ENCODE data around the gene GRIN2A.

Gene GRIN2A

DNA sequence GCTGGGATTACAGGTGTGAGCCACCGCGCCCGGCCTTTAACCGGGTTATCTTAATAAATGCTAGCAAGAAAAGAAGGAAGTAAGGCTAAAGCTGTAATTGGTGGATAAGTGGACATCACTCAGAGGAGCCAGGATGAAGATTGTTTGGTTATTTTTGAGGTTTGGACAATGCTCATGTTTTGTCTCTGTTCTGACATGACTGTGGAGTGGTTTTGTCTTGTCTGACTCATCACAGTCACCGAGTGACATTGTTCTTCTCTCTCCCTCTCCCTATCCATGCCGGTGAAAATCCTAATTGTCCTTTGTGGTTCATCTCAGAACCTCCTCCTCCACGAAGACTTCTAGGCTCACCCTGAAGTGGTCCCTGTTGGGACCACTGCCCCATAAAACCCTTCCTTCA is 23.5 kb upstream of the GRIN2A start:
- Mint-ChIP-seq H3K27ac (no peak overlapping the region), H3K9me3 (no peaks in the 10 kb centered on the region), H3K4me3 (no peak overlapping the region), H3K36me3 (ENCODE audit: low read depth) (no peaks in the 10 kb centered on the region), H3K4me1 (ENCODE audit: low read depth) (no peaks in the 10 kb centered on the region), H3K27me3 (ENCODE audit: low read depth) (no peaks in the 10 kb centered on the region)

DNA sequence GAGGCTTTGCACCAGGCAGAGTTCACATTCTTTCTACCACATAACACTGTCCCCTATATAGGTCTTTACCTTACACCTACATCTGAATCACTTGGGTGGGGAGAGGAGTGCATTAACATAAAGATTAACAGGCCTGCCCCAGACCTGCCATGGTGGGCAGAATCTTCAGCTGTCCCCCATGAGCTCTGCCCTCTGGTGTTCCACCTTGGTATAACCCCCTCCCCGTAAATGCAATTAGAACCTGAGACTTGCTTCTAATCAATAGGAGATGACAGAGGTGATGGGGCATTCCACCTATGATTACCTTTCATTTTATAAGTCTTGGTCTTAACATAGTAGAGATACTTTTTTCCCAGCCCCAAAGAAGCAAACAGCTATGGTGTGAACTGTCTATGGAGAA is 20.4 kb upstream of the GRIN2A start:
- Mint-ChIP-seq H3K4me3 (no peak overlapping the region), H3K9me3 (no peaks in the 10 kb centered on the region), H3K27ac (no peak overlapping the region), H3K36me3 (ENCODE audit: low read depth) (no peaks in the 10 kb centered on the region), H3K27me3 (ENCODE audit: low read depth) (no peaks in the 10 kb centered on the region), H3K4me1 (ENCODE audit: low read depth) (no peaks in the 10 kb centered on the region)

DNA sequence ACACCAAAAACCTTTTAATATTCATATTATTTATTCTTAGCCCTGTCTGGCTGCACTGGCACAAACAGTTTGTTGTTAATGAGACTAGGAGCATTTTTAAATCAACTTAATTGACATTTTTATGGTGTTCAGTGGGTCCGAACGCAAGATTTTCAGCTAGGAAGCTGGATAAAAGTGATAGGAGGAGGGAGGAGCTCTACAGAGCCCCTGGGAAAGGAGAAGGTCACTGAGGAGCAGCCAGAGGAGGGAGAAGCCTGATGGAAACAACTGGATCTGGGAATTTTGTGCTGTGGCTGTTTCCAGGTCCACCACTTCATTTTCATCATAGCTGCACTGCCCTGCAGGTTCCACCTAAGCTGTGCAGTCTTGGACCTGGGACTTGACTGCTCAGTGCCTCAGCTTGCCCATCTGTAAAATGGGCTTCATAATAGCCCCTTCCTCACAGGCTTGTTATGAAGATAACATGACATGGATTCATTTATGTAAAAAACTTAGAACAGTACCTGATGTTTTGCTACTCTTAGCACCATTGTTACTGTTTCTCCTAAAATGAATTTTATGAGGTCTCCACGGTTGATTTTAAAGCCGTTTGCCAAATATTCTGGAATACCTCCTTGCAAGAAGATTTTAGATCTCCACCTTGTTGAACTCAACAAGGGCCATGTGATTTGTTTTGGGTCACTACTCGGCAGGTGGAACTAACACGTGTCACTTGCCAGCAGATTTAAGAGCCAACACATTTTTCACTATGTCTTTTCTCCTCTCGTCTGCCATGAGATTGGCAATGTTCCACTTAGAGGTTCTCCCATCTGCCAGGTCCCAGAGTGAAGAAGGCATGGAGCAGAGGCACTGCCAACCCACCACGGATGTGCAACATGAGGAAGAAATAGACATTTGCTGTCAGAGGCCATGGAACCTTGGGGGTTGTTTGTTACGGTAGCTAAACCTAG is 18.7 kb upstream of the GRIN2A start:
- Mint-ChIP-seq H3K27ac (no peak overlapping the region), H3K27me3 (ENCODE audit: low read depth) (no peaks in the 10 kb centered on the region), H3K4me1 (ENCODE audit: low read depth) (no peaks in the 10 kb centered on the region), H3K4me3 (no peak overlapping the region), H3K9me3 (no peaks in the 10 kb centered on the region), H3K36me3 (ENCODE audit: low read depth) (no peaks in the 10 kb centered on the region)

DNA sequence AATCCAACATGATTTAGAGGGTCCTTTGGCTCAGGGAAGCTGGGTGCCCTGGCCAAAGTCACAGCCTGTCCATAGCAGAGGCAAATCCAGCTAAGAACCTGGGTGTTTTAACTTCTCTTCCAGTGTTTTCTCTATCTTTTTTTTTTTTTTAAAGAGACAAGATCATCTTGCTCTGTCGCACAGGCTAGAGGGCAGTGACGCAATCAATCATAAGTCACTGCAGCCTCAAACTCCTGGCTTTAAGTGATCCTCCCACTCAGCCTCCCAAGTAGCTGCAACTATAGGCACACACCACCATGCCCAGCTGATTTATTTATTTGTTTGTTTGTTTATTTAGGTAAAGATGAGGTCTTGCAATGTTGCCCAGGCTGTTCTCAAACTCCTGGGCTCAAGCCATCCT is 14.8 kb upstream of the GRIN2A start:
- no peaks in the 10 kb centered on the region for H3K27me3 Mint-ChIP-seq (ENCODE audit: low read depth)
- H3K27ac Mint-ChIP-seq: no peak overlapping the region
- H3K4me1 Mint-ChIP-seq (ENCODE audit: low read depth): no peaks in the 10 kb centered on the region
- no peak overlapping the region for H3K4me3 Mint-ChIP-seq
- H3K36me3 Mint-ChIP-seq (ENCODE audit: low read depth): no peaks in the 10 kb centered on the region
- no peaks in the 10 kb centered on the region for H3K9me3 Mint-ChIP-seq

DNA sequence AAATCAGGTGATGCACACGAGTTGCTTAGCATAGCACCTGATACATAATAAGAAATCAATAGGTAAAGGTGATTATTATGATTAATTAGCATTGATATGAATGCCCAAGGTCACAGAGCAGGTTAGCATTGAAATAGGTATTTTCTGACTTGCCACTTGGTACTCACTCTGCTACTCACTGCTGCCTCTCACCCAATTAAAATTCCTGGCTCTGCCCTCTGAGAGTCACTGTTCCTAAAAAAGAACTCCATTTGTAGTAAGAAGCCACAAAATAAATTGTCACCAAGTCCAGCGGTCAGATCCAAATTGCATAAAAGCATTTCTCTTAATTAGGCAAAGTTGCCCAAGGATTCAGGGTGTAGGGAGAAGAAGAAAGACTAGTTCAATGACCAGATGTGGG is 8.9 kb upstream of the GRIN2A start:
- H3K4me3 Mint-ChIP-seq: no peak overlapping the region
- H3K4me1 Mint-ChIP-seq (ENCODE audit: low read depth): no peaks in the 10 kb centered on the region
- H3K36me3 Mint-ChIP-seq (ENCODE audit: low read depth): no peaks in the 10 kb centered on the region
- no peaks in the 10 kb centered on the region for H3K9me3 Mint-ChIP-seq
- no peaks in the 10 kb centered on the region for H3K27me3 Mint-ChIP-seq (ENCODE audit: low read depth)
- no peak overlapping the region for H3K27ac Mint-ChIP-seq

DNA sequence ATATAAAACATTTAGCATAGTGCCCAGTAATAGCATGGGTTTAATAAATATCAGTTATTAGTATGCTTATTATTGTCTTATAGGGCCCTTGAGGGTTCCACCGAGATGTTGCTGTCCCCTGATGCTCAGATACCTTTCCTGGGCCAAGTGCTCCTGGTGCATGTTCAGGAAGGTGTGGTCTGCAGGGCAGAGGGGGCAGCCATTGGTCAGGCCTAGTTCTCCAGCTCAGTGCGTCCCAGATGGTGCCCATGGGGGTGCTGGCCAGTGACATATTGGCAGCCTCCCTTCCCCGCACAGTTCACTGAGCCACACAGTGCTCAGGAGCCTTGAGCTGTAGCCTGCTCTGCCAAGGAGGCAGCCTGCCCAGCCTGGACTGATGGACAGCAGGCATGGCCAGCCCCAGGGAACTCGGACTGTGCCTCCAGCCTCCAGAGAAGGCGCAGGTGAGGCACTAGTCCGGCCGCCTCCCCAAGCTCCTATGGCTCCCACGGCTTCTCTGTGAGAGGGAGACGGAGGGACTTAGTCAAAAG is 7.7 kb upstream of the GRIN2A start:
- H3K27me3 Mint-ChIP-seq (ENCODE audit: low read depth): peaks cover 6% of the 10 kb centered on the region
- H3K4me1 Mint-ChIP-seq (ENCODE audit: low read depth): no peaks in the 10 kb centered on the region
- no peaks in the 10 kb centered on the region for H3K9me3 Mint-ChIP-seq
- H3K4me3 Mint-ChIP-seq: no peak overlapping the region
- H3K36me3 Mint-ChIP-seq (ENCODE audit: low read depth): no peaks in the 10 kb centered on the region
- no peak overlapping the region for H3K27ac Mint-ChIP-seq

DNA sequence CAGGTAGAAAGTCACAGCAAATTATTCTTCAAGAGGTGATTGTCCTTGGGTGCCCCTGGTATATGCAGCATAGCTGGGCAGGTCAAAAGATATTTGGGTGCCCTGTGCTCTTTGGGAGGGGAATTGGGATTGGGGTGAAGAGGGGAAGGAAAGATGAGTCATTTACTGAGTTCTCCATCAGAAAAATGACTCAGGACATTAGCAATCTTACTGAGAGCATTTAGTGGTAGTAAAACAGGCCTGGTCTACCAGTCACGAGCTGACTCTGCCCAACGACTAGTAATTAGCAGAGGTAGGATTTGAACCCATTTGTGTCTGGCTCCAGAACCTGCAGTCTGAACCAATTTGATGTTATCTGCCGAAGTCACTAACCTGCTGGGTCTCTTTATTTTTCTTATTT is 6.0 kb upstream of the GRIN2A start:
- no peaks in the 10 kb centered on the region for H3K4me1 Mint-ChIP-seq (ENCODE audit: low read depth)
- peaks cover 22% of the 10 kb centered on the region for H3K27me3 Mint-ChIP-seq (ENCODE audit: low read depth)
- H3K9me3 Mint-ChIP-seq: no peaks in the 10 kb centered on the region
- H3K27ac Mint-ChIP-seq: no peak overlapping the region
- H3K36me3 Mint-ChIP-seq (ENCODE audit: low read depth): no peaks in the 10 kb centered on the region
- H3K4me3 Mint-ChIP-seq: no peak overlapping the region

DNA sequence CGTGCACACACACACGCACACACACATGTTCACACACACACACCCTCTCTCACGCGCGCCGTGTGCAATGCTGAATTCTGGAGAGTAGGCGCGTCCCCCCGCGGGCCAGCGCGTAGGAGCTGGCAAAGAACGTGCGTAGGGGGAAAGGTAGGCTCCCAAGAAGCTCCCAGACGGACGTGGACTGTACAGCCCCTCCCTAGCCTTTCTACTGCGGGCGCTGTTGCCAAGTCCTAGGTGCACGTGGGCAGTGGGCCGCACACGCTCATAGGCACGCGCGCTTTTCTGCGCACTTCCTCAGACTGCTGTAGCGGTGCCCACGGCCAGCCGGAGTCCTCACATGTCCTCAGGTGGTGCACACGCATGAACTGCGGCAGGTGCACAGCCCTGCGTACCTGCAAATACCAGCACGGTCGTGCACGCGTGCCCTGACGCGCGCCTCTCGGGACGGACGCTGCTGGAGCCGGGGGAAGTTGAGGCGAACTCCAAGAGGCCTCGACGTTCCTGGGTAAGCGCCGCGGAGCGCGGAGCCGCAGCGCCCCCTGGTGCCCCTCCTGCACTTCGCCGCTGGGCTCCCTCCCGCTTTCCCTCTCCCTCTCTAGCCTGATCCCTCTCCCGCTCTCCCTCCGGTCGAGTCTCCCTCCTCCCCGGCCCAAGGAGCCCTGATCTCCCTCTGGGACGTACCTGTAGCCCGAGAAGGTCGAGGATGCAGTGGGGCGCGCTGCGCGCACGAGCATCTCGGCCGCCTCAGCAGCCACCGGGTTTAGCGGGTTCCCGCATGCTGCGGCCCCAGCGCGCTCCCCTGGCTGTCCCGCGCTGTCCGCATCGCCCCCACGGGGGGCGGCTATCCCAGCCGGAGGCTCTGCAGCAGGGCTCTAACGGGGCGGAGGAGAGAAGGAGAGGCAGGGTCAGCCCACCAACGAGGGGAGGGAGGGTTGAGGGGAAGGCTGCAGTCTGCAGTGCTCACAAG is 749 bp downstream of the GRIN2A start:
- no peaks in the 10 kb centered on the region for H3K36me3 Mint-ChIP-seq (ENCODE audit: low read depth)
- peaks cover 45% of the 10 kb centered on the region for H3K27me3 Mint-ChIP-seq (ENCODE audit: low read depth)
- no peak overlapping the region for H3K27ac Mint-ChIP-seq
- H3K4me1 Mint-ChIP-seq (ENCODE audit: low read depth): no peaks in the 10 kb centered on the region
- H3K9me3 Mint-ChIP-seq: no peaks in the 10 kb centered on the region
- H3K4me3 Mint-ChIP-seq: no peak overlapping the region

DNA sequence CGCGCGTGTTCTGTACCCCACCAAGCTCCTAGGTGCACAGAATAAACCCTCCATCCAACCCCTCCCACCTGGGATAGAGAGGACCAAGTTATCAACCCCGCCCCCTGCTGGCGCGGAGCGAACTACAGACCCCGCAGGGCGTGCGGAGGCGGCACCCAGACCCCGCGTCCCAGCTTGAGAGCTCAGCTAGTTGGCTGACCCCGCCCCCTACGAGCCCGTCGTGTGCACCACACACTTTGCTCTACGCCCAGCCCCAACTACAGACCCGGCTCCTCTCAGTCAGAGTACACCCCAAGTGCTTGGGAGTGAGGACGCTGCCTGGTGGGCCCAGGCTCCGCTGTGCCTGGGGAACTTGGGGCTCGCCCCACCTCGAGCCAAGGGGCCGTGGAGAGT is 1.5 kb downstream of the GRIN2A start:
- H3K4me1 Mint-ChIP-seq (ENCODE audit: low read depth): no peaks in the 10 kb centered on the region
- no peak overlapping the region for H3K4me3 Mint-ChIP-seq
- no peaks in the 10 kb centered on the region for H3K9me3 Mint-ChIP-seq
- H3K36me3 Mint-ChIP-seq (ENCODE audit: low read depth): no peaks in the 10 kb centered on the region
- peaks cover 45% of the 10 kb centered on the region for H3K27me3 Mint-ChIP-seq (ENCODE audit: low read depth)
- H3K27ac Mint-ChIP-seq: no peak overlapping the region

DNA sequence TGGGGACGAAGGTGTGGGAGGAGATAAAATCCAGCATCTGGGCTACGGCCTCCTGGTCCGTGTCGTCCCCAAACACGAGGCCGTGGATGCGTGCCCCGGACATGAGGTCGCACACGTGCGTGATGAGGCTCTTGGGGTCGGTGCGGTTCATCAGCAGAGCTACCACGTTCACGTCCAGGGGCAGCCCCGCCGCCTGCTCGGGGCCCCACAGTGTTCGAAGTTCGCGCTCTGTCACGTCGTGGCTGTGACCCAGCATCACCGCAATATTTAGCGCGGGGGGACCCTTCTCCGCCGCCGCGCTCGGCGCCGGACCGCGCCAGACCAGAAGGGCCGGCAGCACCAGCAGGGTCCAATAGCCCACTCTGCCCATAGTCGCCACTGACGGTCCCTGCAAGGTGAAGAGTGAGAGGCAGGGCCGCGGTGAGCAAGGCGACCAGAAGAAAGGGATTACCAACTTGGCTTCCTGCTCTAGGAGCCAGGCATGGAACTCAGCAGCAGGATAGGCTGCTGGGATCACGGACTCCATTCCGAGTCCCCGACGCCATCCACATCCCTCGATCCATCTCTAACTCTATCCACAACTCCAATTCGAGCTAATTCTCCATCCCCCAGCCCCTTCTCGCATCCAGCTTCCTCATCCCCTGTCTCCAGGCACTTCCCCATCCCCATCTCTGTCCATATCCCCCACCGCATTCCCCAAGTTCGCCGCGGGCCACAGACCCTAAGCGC is 2.0 kb downstream of the GRIN2A start:
- H3K36me3 Mint-ChIP-seq (ENCODE audit: low read depth): no peaks in the 10 kb centered on the region
- no peak overlapping the region for H3K4me3 Mint-ChIP-seq
- no peak overlapping the region for H3K27ac Mint-ChIP-seq
- H3K9me3 Mint-ChIP-seq: no peaks in the 10 kb centered on the region
- H3K27me3 Mint-ChIP-seq (ENCODE audit: low read depth): peaks cover 41% of the 10 kb centered on the region
- H3K4me1 Mint-ChIP-seq (ENCODE audit: low read depth): no peaks in the 10 kb centered on the region

DNA sequence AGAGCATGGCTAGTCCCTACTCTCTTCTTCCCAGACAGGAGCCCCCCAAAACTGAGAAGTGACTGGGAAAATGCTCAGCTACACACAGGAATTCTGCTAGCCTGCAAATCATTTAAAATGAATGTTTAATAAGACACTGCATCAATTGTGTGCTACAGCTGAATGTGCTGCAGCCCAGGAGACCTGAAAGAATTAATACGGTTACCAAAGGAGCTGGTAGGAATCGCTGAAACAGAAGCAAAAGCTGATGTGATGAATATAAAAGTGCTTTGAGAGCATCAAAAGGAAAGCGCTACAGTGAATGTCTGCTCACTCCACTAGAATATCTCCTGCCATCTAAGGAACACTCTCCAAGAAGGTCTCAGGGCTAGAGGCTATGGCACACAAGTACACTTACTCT is 3.7 kb downstream of the GRIN2A start:
- Mint-ChIP-seq H3K9me3 (no peaks in the 10 kb centered on the region), H3K4me1 (ENCODE audit: low read depth) (no peaks in the 10 kb centered on the region), H3K27me3 (ENCODE audit: low read depth) (peaks cover 26% of the 10 kb centered on the region), H3K36me3 (ENCODE audit: low read depth) (no peaks in the 10 kb centered on the region), H3K27ac (no peak overlapping the region), H3K4me3 (no peak overlapping the region)

DNA sequence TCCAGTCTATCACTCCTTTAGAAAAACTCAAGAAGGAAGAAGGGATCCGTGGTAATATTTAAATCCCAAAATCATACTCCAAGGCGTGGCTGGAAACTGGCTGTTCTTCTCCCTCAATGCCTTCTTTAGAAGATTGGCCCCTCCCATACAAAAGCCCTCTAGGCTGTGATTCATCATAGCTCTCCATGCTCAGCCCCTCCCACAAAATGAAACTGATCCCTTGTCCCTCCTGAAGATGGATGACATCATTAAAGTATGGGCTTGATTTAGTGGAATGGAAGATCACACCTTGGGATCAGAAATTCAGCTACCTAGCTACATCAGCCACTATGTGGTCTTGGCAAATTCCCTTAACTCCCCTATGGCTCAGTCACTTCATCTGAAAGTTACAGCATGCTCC is 4.1 kb downstream of the GRIN2A start:
- no peak overlapping the region for H3K27ac Mint-ChIP-seq
- H3K27me3 Mint-ChIP-seq (ENCODE audit: low read depth): peaks cover 21% of the 10 kb centered on the region
- H3K9me3 Mint-ChIP-seq: no peaks in the 10 kb centered on the region
- no peaks in the 10 kb centered on the region for H3K4me1 Mint-ChIP-seq (ENCODE audit: low read depth)
- no peaks in the 10 kb centered on the region for H3K36me3 Mint-ChIP-seq (ENCODE audit: low read depth)
- no peak overlapping the region for H3K4me3 Mint-ChIP-seq

DNA sequence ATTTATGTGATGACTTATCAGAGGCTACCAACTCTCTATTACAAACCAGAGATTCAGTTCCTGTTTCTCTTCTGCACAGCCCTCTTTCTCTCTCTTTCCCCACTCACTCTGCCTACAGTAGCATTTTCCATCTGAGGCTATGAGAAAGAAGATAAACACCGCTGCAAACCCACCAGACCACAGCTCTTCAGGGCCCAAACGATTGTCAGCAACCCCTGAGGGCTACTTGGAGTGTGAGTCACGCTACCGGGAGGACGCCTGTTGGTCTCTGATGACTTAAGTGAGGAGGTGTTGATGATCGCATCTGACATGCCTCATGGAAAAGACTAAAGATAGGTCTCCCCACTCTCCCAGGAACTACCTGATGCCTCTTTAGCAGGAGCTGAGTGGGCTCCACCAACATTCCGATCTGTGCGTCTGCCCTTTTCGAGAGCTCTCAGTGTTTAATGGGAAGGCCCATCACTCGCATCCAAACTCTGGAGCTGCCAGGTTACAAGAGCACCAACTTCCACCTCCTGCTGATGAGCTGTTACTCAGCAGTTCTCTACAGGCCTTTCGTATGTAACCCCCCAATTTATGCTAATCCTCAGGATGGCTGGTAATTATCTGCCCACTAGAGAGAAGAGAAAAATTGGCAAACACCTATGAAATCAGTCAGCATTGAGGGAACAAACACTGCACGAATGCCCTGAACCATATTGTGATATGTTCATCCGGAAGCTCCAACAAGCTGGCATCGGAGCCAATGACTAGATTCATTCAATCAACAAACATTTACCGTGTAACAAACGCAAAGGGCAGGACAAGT is 9.2 kb downstream of the GRIN2A start:
- no peak overlapping the region for H3K27ac Mint-ChIP-seq
- no peaks in the 10 kb centered on the region for H3K4me1 Mint-ChIP-seq (ENCODE audit: low read depth)
- H3K4me3 Mint-ChIP-seq: no peak overlapping the region
- no peaks in the 10 kb centered on the region for H3K9me3 Mint-ChIP-seq
- H3K27me3 Mint-ChIP-seq (ENCODE audit: low read depth): no peaks in the 10 kb centered on the region
- no peaks in the 10 kb centered on the region for H3K36me3 Mint-ChIP-seq (ENCODE audit: low read depth)
